Measurements from ENCODE around the gene ANO9. TPM values are rescaled to one million over a fixed set of nuclear protein-coding genes. Genes with fewer than 3 reads are reported as not detected.

The ANO9 gene
- total and polyA plus RNA-seq, 8 donors = 5.7 to 208 (median 31.6) TPM

DNA sequence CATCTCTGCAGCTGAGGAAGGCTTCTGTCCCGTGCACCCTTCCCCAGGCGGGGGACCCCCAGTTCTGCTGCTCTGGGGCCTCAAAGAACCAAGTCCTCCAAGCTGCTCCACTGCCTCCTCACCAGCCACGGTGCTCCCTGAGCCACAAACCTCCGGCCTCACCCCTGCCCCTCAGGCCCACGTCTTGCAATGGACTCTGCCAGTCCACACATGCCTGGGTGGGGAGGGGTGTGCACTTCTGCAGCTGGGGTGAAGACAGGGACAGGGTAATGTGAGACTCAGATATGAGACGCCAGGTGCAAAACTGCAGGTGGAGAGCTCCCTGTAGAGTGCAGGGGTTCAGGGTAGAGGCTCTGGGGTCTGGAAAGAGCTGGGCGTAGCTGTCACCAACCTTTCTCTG, 5.1 kb upstream of the ANO9 start:
- Histone ChIP-seq H3K27ac (no peak overlapping the region), H3K9me3 (no peaks in the 10 kb centered on the region), H3K4me3 (no peak overlapping the region), H3K36me3 (no peaks in the 10 kb centered on the region), H3K27me3 (peaks cover 0 to 24% (median under 1%) of the 10 kb centered on the region in 3 donors), H3K4me1 (peaks cover 25 to 50% (median 48%) of the 10 kb centered on the region in 4 donors)
- no peak for TF ChIP-seq POLR2A (IDR thresholded peaks at IDR 0.05)
- DNase-seq = peak in 1 of 2 donors; percentile 49
- intact Hi-C loops (cut with DNase I; ENCODE audit: low total_unique reads) = no loop called here
- 68 to 76% (median 71%) methylated on average over 6 to 7 of the region's 7 CpGs for WGBS, 5 donors

- H3K4me1 ChIP-seq = peaks cover 21 to 50% (median 48%) of the 10 kb centered on the region in 4 donors
- H3K27me3 ChIP-seq = peaks cover 0 to 33% (median 7%) of the 10 kb centered on the region in 3 donors
- DNase-seq = peak in 1 of 2 donors; percentile 54
- no peaks in the 10 kb centered on the region for H3K9me3 ChIP-seq
- intact Hi-C loops (cut with DNase I; ENCODE audit: low total_unique reads) = no loop called here
- H3K36me3 ChIP-seq = no peaks in the 10 kb centered on the region
- no peak overlapping the region for H3K27ac ChIP-seq
- no peak overlapping the region for H3K4me3 ChIP-seq
- WGBS, 5 donors = 62 to 69% (median 65%) methylated on average over 13 to 20 of the region's 20 CpGs
- TF ChIP-seq POLR2AphosphoS5 (IDR thresholded peaks at IDR 0.05) = no peak
- no peak for TF ChIP-seq POLR2A (IDR thresholded peaks at IDR 0.05)
- no peak for TF ChIP-seq EP300 (IDR thresholded peaks at IDR 0.05)
- TF ChIP-seq CTCF (IDR thresholded peaks at IDR 0.05) = no peak
These were observed 4.2 kb upstream of the ANO9 start for GRCh38 chr11:445765-446588.

GRCh38 chr11:444396-445144, 2.8 kb upstream of the ANO9 start:
- Histone ChIP-seq H3K36me3 (no peaks in the 10 kb centered on the region), H3K4me1 (peaks cover 20 to 51% (median 43%) of the 10 kb centered on the region in 4 donors), H3K27me3 (peaks cover 0 to 47% (median 7%) of the 10 kb centered on the region in 3 donors), H3K27ac (no peak overlapping the region), H3K9me3 (no peaks in the 10 kb centered on the region), H3K4me3 (no peak overlapping the region)
- WGBS, 5 donors = 23 to 28% (median 24%) methylated on average over 12 of the region's 12 CpGs
- no peak for TF ChIP-seq CTCF (IDR thresholded peaks at IDR 0.05)
- no peak for TF ChIP-seq POLR2AphosphoS5 (IDR thresholded peaks at IDR 0.05)
- no peak for TF ChIP-seq EP300 (IDR thresholded peaks at IDR 0.05)
- no peak for TF ChIP-seq POLR2A (IDR thresholded peaks at IDR 0.05)
- intact Hi-C loops (cut with DNase I; ENCODE audit: low total_unique reads) = no loop called here
- peak; percentile 33 to 76 for DNase-seq

- Histone ChIP-seq H3K4me3 (no peak overlapping the region), H3K9me3 (no peaks in the 10 kb centered on the region), H3K36me3 (no peaks in the 10 kb centered on the region), H3K27me3 (peaks cover 0 to 51% (median 7%) of the 10 kb centered on the region in 3 donors), H3K27ac (no peak overlapping the region), H3K4me1 (peaks cover 12 to 42% (median 35%) of the 10 kb centered on the region in 4 donors)
- TF ChIP-seq CTCF (IDR thresholded peaks at IDR 0.05) = no peak
- TF ChIP-seq POLR2AphosphoS5 (IDR thresholded peaks at IDR 0.05) = no peak
- no peak for TF ChIP-seq EP300 (IDR thresholded peaks at IDR 0.05)
- no peak for TF ChIP-seq POLR2A (IDR thresholded peaks at IDR 0.05)
- 78 to 85% (median 81%) methylated on average over 16 of the region's 16 CpGs for WGBS, 5 donors
- DNase-seq = no peak
- intact Hi-C loops (cut with DNase I; ENCODE audit: low total_unique reads) = no loop called here
These were observed 1.9 kb upstream of the ANO9 start for GRCh38 chr11:443542-444199.

Measured in stomach (tissue), 9 donors.